ENCODE results near the gene MBD2. TPM values are rescaled to one million over a fixed set of nuclear protein-coding genes. Genes with fewer than 3 reads are reported as not detected.

Gene MBD2
- total RNA-seq, 2 donors from 2014 or later = 35.9 to 39.2 TPM

GRCh38 chr18:54187372-54187771 is 37.1 kb downstream of the MBD2 start:
- no peaks in the 10 kb centered on the region for H3K27me3 ChIP-seq (ENCODE audit: control insufficient read depth, insufficient read depth, low read length, poor library complexity, severe bottlenecking)
- WGBS, 2 experiments (ENCODE audit: insufficient coverage in 1 of 2, insufficient read length in 1 of 2) = 83 to 94% methylated on average over 3 of the region's 3 CpGs
- Mint-ChIP-seq H3K27ac (no peak overlapping the region), H3K4me3 (no peak overlapping the region), H3K36me3 (ENCODE audit: low read depth) (no peaks in the 10 kb centered on the region), H3K9me3 (peaks cover 6% of the 10 kb centered on the region), H3K27me3 (ENCODE audit: insufficient read depth) (no peaks in the 10 kb centered on the region), H3K4me1 (no peaks in the 10 kb centered on the region)
- no peak overlapping the region for H3K9ac ChIP-seq (ENCODE audit: extremely low read depth, low read length, poor library complexity, severe bottlenecking)
- DNase-seq = no peak
- no peak overlapping the region for H3K27ac ChIP-seq (ENCODE audit: low read depth, low read length)
- H3K9me3 ChIP-seq (ENCODE audit: control insufficient read depth, low read length) = peaks cover 4% of the 10 kb centered on the region
- TF ChIP-seq CTCF (conservative IDR thresholded peaks at IDR 0.05) = no peak
- H3K36me3 ChIP-seq (ENCODE audit: control insufficient read depth, insufficient read depth, low read length) = no peaks in the 10 kb centered on the region
- no peak overlapping the region for H3K4me3 ChIP-seq (ENCODE audit: low read length)
- peaks cover 4% of the 10 kb centered on the region for H3K4me1 ChIP-seq (ENCODE audit: control insufficient read depth, insufficient read depth, low read length)

DNA sequence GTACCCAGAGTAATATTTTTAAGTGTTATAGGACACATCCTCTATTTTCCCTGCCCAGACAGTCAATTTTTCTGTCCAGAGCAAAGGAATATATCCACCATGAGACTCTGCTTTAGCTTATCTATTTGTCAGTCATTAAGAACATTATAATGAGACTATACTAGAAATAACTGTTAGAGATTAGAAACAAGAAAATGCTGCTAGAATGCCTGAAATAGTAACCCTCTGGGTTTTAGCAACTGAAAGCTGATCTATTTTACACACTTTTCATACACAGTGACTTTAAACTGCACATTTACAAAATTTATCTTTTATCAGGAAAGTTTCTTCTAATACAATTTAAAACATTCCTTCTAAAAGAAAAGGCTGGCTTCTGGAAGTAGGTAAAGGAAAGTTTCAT is 39.6 kb downstream of the MBD2 start:
- H3K27ac ChIP-seq (ENCODE audit: low read depth, low read length) = no peak overlapping the region
- no peak overlapping the region for H3K4me3 ChIP-seq (ENCODE audit: low read length)
- no peaks in the 10 kb centered on the region for H3K4me1 Mint-ChIP-seq
- peaks cover 4% of the 10 kb centered on the region for H3K4me1 ChIP-seq (ENCODE audit: control insufficient read depth, insufficient read depth, low read length)
- no peaks in the 10 kb centered on the region for H3K27me3 ChIP-seq (ENCODE audit: control insufficient read depth, insufficient read depth, low read length, poor library complexity, severe bottlenecking)
- H3K9me3 ChIP-seq (ENCODE audit: control insufficient read depth, low read length) = peaks cover 4% of the 10 kb centered on the region
- no peaks in the 10 kb centered on the region for H3K27me3 Mint-ChIP-seq (ENCODE audit: insufficient read depth)
- H3K9me3 Mint-ChIP-seq = peaks cover 6% of the 10 kb centered on the region
- no peak for TF ChIP-seq CTCF (conservative IDR thresholded peaks at IDR 0.05)
- H3K36me3 ChIP-seq (ENCODE audit: control insufficient read depth, insufficient read depth, low read length) = no peaks in the 10 kb centered on the region
- H3K9ac ChIP-seq (ENCODE audit: extremely low read depth, low read length, poor library complexity, severe bottlenecking) = no peak overlapping the region
- no peak for DNase-seq
- H3K36me3 Mint-ChIP-seq (ENCODE audit: low read depth) = no peaks in the 10 kb centered on the region
- no peak overlapping the region for H3K4me3 Mint-ChIP-seq
- no peak overlapping the region for H3K27ac Mint-ChIP-seq

DNA sequence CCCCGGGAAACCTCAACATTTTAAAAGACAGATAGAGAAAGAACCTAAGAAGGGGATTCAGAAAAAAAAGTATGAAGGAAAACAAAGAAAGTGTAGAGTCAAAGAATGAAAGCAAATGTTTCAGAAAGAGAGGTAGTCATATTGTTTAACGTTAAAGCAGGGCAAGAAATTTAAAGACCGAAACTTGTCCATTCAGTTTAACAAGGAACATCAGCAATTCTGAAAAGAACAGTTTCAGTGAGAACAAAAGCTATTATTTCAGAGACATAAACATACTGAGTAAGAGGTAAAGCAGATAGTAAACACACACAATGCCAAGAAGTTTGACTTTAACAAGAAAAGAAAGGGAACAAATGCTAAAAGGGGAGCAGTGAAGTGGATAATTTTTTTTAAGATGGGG is 41.1 kb downstream of the MBD2 start:
- peaks cover 4% of the 10 kb centered on the region for H3K9me3 ChIP-seq (ENCODE audit: control insufficient read depth, low read length)
- no peak for DNase-seq
- no peak overlapping the region for H3K9ac ChIP-seq (ENCODE audit: extremely low read depth, low read length, poor library complexity, severe bottlenecking)
- no peaks in the 10 kb centered on the region for H3K36me3 Mint-ChIP-seq (ENCODE audit: low read depth)
- peaks cover 4% of the 10 kb centered on the region for H3K9me3 Mint-ChIP-seq
- no peak overlapping the region for H3K4me3 ChIP-seq (ENCODE audit: low read length)
- H3K27ac Mint-ChIP-seq = no peak overlapping the region
- no peak for TF ChIP-seq CTCF (conservative IDR thresholded peaks at IDR 0.05)
- H3K27me3 ChIP-seq (ENCODE audit: control insufficient read depth, insufficient read depth, low read length, poor library complexity, severe bottlenecking) = no peaks in the 10 kb centered on the region
- H3K27me3 Mint-ChIP-seq (ENCODE audit: insufficient read depth) = no peaks in the 10 kb centered on the region
- no peak overlapping the region for H3K4me3 Mint-ChIP-seq
- peaks cover 4% of the 10 kb centered on the region for H3K4me1 ChIP-seq (ENCODE audit: control insufficient read depth, insufficient read depth, low read length)
- no peaks in the 10 kb centered on the region for H3K4me1 Mint-ChIP-seq
- no peak overlapping the region for H3K27ac ChIP-seq (ENCODE audit: low read depth, low read length)
- H3K36me3 ChIP-seq (ENCODE audit: control insufficient read depth, insufficient read depth, low read length) = no peaks in the 10 kb centered on the region
- 81 to 83% methylated on average over 3 of the region's 3 CpGs for WGBS, 2 experiments (ENCODE audit: insufficient coverage in 1 of 2, insufficient read length in 1 of 2)
